Activated CD8-positive, alpha-beta memory T cell treated with anti-CD3 and anti-CD28 coated beads, Interleukin-2, amount 50 U/mL, for 4 hours (primary cell): ENCODE data around the gene ZSWIM7.

Experiments used
- DNase-seq: peaks from one replicate; pipeline ENCODE4 v3.0.0-alpha.2; 2020

Gene ZSWIM7, protein sequence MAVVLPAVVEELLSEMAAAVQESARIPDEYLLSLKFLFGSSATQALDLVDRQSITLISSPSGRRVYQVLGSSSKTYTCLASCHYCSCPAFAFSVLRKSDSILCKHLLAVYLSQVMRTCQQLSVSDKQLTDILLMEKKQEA

DNA sequence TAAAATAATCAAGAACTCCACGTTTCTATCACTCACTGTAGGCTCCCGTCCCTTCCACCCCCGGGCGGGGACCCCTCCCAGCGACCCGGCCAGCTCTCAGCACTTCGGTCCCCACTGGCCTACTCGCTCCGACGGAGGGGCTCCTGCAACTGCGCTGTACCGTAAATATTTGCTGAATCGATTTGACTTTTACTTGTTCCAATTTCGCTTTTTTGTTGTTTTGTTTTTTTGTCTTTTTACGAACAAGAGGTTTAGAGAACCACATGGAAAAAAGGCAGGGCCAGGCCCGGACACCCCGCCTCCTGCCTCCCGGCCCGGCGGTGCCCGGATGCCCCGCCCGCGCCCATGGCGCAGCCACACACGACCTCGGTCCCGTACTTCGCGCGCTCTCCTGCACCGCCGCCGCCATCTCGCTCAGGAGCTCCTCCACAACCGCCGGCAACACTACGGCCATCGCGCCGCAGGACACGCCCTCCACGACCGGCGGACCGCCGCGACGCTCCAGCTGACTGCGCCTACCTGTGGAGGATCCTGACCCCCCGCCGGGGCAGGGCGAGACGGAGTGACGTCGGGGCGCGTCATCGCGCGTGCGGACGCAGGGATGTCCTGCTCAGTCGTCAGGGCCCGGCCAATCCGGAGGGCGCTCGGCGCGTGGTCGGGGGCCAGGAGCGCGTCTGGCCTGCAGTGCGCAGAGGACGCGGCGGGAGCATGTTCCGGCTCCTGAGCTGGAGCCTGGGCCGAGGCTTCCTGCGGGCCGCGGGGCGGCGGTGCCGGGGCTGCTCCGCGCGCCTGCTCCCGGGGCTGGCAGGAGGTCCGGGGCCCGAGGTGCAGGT is at the start of gene ZSWIM7, which contains the start of gene TTC19:
TSS of gene ZSWIM7 (minus strand) at position 564 of the 833 bp plus-strand sequence. CDS start at position 454, 110 bp downstream.
TSS of gene TTC19 (plus strand) at position 684 of the 833 bp plus-strand sequence. CDS start at position 709, 25 bp downstream.
- peak; percentile 96 for DNase-seq

DNA sequence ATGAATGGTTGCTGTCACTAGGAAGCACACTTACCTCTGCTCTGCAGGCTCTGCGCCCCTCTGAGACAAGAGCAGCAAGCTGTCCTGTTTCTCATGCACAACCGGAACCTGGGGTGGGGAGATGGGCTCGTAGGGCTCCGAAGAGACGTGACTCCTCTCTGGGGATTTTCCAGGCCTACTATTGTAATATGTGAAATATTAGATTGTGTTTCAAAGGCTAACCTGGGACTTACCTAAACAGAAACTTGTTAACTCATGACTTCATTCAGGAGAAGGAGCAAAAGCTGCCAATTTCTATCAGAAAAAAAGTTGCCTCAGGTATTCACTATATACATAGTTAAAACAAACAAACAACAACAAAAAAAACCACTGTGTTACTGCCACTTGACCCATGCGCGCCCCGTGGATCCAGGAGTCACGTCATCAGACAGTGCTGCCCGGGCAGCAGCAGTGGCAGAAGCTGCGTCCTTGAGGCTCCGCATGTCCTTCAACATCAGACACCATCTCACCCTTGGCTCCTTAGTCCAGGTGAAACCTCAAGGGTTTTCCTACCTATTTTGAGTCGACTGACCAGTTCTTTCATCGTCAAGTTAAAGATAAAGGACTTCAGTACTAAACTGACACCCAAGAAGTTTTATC is 49.4 kb upstream of the ZSWIM7 start:
- DNase-seq, result no peak

DNA sequence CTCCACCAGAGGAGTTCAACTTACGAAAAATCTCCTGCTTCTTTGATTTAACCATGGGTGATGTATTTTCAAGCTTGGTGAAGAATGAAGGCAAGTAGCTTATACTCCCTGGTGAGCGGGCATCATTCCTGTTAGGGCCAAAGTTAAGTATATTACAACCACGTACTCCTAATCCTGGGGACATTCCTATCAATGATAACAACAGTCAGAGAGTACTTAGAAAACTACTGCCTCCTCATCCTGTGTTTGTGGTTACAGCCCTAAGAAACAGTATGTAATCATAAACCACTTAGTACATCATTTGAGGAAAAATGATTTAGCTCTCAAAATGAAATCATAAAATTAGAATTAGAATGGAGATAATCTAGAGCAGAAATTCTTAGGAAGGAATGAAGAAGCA is 47.5 kb upstream of the ZSWIM7 start:
- DNase-seq, result no peak

DNA sequence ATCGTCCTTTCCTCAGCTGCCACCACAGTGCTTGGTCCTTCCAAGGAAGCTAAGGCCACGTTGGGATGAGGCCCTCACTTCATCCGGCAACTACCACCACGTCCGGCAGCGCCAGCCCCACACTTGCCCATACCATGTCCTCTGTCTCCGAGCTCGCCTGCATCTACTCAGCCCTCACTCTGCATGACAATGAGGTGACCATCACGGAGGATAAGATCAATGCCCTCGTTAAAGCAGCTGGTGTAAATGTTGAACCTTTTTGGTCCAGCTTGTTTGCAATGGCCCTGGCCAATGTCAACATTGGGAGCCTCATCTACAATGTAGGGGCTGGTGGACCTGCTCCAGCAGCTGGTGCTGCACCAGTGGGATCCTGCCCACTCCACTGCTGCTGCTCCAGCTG is 45.0 kb upstream of the ZSWIM7 start:
- no peak for DNase-seq

DNA sequence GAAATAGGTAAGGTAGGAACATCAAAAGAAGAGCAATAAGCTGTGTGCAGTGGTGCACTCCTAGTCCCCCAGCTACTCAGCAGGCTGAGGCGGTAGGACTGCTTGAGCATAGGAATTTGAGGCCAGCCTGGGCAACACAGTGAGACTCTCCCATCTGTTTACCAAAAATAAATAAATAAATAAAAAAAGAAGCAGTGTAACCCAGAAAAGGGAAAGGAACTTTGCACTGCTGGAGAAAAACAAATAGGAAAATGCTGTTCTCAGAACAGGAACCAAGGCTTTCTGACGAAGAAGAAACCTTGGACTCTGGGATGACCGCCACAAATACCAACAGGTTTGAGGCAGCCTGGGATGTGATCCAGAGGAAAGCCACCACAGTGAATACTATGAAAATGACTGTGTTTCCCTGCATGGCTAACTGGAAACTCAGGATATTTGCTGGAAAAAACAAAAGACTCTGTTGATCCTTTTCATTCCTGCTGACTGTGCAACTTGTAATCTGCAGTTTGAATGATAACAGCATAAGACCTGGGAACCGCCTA is 41.3 kb upstream of the ZSWIM7 start:
- DNase-seq, result no peak

DNA sequence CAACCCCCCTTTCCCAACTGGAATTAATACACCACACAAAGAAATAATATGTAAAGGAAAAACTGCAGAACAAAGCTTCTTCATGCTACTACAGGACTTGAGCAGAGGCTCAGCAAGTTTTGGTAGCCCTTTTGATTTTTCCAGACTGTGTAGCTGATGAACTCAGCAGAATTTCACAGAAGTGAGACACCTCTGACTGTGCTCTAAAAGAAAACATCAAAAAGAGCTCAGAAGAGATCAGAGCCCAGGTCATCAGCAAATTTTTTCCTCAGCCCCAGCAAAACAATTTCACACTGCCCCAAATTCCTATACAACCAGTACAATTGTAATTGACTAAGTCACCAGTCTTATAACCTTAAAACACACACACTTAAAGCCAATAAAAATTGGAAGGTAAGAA is 38.1 kb upstream of the ZSWIM7 start:
- DNase-seq, result no peak

DNA sequence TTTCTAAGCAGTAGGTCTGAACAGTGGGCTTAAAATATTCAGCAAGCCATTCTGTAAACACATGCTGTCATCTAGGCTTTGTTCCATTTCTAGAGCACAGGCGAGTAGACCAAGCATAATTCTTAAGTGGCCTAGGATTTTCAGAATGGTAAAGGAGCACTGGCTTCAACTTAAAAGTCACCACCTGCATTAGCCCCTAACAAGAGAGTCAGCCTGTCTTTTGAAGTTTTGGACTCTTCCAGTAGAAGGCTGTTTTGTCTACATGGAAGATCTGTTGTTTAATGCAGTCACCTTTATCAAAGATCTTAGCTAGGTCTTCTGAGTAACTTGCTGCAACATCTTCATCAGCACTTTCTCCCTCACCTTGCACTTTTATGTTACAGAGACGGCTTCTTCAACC is 36.8 kb upstream of the ZSWIM7 start:
- no peak for DNase-seq

DNA sequence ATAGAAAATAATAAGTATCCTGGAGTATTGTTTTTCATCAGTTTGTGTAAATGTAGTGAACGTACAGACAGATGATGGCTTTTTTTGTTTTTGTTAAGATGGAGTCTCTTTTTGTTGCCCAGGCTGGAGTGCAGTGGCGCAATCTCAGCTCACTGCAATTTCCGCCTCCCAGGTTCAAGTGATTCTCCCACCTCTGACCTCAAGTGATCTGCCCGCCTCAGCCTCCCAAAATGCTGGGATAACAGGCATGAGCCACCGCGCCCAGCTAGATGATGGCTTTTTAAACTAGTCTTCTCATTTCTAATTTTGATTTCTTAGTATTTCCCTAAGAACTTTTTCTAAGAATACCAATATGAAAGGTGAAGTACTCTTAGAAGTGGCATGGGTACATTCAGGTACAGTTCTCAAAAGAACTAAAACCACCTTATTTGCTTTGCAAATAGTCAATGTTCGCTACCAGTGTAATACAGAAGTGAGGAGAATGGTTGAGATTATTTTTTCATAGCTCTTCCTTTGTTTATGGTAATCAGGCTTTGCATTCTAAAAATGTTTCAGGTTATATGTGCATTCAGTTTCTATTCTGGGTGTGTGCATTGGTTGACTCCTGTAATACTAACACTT is 34.3 kb upstream of the ZSWIM7 start:
- no peak for DNase-seq

DNA sequence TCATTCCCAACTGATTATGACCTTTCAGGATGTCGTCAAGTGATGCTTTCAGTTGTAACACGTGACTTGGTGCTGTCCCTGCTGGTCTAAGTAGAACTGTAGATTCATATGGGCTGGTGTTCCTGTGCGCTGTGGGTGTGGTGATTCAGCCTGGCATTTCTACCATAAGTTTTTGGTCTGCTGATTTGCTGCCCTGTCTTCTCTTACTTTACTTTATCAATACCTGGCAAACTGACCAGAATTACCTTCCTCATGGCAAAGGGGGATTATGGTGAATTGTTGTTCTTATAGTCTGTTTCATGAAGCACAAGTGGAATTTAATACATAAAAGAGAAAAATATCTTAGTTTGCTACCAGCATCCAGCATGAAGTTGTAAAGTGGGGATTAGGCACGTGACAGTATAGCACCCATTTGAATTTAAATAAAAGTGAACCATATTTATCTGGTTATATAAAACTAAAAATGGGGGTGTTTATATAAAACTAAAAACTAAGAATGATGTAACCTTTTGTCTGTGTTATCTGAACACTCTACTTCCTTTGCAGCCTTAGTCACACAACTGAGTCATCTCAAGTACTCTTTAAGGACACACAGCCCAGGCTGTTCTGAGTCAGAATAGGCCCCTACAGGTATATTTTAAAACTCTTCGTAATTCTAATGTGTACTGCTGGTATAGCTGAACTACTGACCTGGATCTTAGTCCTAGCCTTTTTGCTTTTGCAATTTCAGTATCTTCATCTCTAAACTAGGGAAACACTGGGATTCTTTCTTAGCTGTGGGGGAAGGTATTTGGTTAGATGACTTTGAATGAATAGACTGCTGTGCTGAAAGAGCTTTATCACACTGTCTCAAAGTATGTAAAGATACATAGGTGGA is 28.4 kb upstream of the ZSWIM7 start:
- peak; percentile 32 for DNase-seq

DNA sequence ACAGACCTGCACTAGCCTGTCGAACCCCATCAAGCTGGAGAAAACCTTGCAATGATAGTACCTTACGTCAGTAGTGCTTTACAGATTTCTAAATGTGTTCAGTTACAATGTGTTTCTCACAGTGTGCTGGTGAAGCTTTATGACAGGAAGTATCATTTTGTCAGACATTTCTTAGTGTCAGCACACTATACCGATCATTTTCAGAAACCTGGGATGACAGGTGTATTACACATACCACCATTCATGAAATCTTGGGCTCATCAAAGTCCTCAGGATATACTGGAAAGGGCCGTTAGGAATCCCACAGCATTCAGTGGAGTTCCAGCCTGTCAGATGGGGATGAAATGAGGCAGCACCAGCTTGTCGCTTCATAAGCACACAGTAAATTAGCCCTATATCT is 27.4 kb upstream of the ZSWIM7 start:
- no peak for DNase-seq

DNA sequence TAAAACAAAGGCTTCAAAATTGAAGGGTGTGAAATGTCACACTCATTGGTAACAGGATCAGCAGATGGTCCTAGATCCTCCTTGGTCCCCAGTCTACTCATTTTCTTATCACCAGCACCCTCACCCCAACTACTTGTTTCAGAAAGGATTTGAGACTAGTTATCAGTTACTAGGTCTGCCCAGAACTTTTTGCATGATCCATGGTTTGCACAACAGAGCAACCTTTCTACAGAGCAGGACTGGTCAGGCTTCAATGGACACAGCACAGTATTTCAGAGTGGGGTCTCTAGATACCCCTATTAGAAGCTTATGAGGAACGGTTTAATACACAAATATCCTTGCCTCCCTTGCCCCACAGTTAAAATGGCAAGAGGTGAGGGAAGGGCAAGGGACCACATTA is 25.7 kb upstream of the ZSWIM7 start:
- DNase-seq, result no peak

DNA sequence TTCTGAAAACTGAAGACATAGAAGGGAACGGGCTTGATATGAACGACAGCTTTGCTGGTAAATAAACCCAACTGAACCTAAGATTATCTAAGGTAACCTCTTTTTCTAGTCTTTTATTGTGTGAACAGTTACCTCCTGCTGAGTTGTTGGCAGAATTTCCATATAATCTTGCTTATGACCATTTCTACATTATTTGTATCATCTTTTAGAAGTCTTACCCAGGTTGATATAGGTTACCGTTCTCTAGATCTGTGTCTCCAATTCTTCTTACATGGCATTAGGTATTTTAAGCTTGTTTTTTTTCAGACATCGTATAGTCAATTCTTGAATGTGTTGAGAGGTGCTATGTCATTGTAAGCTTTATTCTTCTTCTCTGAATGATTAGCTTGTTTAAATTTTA is 24.4 kb upstream of the ZSWIM7 start:
- no peak for DNase-seq

DNA sequence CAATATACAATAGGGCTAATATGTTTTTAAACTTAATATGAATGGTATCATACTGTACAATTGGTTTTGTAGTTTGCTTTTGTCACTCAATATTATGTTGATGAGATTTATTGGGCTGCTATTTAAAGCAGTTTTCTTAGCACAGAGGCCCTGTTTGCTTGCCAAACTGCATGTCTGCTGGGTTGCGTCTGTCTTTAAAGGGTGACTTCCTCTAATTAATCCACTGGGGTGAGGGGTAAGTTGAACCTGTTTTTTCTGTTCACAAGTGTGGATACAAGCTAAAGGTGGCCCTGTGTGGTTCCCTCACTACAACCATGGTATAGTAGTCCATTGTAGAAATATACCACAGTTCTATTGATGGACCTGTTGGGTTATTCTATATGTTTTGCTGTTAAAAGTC is 19.8 kb upstream of the ZSWIM7 start:
- no peak for DNase-seq

DNA sequence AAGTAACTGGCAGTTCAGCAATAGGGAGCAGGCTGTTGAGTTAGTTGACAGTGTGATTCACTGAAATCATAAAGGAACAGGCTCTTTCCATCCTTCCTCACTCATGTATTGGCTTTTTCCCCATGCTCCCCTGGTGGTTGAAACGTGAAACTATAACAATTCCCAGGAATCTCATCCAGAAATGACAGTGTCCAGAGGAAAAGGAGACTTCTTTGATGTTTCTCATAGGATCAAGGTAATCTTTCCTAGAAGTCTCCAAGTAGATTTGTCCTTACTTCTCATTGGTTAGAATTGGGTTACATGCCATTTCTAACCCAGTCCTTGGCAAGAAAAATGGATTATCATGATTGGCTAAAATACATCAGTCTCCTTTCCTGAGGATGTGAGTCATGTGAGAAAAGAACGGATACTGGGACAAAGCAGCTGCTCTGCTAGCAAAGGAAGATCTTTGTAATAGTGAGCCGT is 14.5 kb upstream of the ZSWIM7 start:
- no peak for DNase-seq

DNA sequence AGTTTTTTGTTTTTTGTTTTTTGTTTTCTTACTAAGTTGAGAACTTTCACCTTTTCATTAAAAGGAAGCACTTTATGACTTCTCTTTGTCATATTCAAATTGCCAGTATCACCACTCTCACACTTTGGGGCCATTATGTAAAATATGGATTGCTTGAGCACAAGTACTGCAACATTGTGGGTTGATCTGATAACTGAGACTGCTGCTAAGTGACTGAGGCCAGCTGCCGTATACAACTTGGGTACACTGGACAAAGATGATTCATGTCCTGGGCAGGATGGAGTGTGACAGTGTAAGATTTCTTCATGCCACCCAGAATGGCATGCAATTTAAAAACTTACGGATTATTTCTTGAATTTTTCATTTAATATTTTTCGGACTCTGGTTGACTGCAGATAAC is 7.9 kb upstream of the ZSWIM7 start:
- no peak for DNase-seq

DNA sequence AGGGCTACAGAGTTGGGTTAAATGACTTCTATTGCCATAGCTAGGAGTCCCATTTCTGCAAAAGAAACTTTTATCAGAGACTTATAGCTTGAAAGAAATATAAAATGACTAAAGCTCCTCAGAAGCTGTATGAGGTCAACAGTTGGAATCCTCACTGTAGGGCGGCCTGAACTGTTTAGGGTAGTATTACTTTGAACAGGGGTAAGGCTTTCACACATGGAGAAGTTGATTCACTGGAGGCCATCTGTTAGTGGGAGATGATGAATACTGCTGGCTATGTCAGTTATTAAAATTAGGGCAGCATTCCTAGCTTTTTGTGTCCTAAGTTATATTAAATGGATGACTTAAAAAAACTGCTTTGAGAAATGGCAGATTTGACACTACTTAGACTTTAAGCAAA is 6.1 kb upstream of the ZSWIM7 start:
- no peak for DNase-seq

DNA sequence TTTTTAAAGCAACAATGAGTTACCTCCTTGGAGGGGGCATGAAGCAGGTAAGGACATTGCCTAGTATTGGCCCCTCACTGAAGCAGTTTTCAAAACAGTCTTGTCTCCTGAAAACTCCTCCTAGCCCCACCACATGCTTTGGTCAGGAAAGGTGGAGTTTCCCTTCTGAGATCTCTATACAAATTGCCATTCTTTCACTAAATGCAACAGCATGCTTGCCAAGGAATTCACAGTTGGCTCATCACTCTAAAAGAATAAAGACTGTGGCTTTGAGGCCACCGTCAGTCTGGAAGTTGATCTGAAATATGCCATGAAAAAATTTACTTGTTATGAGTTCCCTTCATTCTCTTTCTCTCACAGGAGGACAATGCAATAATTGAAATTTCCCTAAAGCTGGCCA is 4.3 kb upstream of the ZSWIM7 start:
- DNase-seq, result no peak

DNA sequence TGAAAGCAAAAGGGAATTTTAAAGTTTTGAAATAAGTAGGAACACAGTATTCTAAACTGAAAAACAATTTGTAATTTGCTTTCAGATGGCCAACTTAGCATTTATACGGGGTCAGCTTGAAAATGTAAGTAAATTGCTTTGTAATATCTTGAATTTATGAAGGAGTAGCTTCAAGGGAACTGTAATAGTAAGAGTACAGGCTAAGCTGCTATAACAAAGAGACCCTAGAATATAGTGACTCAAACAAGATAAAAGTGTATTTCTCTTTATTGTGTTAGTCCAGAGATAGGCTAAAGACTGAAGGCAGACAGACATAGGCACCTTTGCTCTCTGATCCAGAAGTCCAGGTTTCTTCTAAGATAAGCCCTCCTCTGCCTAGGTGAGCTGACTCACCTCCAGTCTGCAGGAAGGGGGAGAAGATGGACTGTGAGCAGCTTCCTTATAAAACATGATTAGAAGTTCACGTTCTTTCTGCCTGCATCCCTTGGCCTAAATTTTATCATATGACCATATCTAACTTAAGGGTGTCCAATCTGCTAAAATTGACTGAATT is 3.3 kb upstream of the ZSWIM7 start:
- DNase-seq, result no peak

DNA sequence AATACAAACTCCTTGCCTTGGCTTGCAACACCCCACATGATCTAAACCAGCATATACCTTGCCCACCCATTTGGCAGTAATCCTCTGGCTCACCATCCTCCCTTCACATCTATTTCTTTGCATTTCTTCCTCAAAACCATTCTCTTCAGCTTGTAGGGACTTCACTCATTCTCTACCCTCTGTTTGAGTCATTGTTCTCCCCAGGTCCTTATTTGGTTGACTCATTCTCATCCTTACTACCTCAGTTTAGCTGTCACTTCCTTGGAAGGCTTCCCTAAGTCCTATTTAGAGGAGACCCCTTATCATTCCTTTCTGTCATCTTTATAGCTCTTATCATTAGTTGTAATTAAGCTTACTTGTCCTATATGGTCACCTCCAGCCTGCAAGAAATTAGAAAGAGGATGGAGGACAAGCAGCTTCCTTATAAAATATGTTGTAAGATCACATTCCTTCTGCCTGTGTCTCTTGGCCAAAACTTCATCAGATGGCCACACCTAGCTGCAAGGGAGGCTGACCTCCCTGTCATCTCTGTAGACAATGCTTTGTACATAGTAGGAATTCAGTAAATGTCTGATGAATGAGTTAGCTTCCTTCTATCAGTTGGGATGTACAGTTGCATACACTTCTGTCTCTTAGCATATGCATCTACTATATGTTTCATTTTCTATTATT is 1.9 kb upstream of the ZSWIM7 start:
- DNase-seq, result no peak

DNA sequence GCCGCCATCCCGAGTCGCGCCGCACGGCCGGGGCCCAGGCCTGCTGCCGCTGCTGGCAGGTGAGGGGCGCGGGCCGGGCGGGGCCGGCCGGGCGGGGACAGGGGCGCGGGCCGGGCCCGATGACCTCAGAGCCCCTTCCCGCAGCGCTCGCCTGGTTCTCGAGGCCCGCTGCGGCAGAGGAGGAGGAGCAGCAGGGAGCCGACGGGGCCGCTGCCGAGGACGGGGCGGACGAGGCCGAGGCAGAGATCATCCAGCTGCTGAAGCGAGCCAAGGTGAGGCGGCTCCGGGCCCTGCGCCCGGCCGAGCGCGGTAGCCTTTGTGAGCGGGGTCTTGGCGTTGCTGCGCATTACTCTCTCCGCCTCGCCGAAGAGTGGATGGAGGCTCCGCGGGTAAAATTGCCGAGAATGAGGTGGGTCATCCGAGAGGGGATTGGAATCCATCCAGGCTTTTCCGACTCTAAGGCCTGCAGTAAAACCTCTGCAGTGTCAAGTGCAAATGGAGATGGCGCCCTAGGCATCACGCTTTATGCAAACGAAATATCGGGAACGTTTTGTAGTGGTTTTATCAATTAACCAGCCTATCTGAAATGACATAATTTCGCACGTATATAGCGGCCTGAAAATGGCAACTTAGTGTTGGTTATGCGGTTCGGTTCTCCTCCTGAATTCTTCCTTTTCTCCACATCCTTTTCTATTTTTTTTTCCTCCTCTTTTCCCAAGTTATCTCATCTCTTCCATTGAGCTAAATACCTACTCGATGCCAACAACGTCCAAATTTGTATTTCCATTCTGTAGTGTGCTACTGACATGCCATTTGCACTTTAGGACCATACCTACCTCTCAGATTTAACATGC is 697 bp upstream of the ZSWIM7 start:
- no peak for DNase-seq
